ENCODE measurements around the gene GAMT.

DNA sequence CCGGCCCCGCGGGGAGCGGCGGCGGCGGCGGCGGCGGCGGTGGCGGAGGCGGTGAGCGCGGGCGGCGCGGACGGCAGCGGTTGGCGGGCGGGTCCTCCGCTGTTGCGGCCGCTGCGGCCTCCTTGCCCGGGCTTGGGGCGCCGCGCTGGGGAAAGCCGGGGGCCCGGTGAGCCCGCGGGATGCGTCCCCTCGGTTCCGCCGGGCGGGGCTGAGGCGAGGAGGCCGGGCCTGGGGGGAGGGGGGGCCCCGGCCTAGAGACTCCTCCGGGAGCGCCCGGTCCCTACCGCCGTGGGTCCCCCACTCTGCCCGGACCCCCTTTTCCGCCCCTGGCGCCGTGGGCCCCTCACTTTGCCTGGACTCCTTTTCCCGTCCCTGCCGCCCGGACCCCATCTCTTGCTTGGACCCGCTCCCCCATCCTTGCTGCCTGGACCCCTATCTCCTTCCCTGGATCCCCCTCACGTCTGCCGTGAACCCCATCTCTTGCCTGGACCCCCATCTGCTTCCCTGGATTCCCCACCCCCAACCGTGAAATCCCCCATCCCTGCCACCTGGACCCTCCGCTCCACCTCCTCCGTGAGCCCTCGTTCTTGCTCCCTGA, 46.3 kb downstream of the GAMT start:
- TF ChIP-seq ESRRA (CRISPR knock-in tag; IDR thresholded peaks at IDR 0.05; ENCODE audit: low read depth) = no peak
- TF ChIP-seq STAT5B (CRISPR knock-in tag; IDR thresholded peaks at IDR 0.05) = no peak
- no peak for TF ChIP-seq CREM (IDR thresholded peaks at IDR 0.05)
- no peak for TF ChIP-seq CREM (CRISPR knock-in tag; IDR thresholded peaks at IDR 0.05)
- TF ChIP-seq SMARCE1 (IDR thresholded peaks at IDR 0.05; ENCODE audit: borderline replicate concordance) = no peak
- TF ChIP-seq POLR2A (IDR thresholded peaks at IDR 0.05; ENCODE audit: insufficient read depth in 1 of 2, low read depth in 2 of 2, low read length in 2 of 2) = no peak
- TF ChIP-seq TSC22D2 (CRISPR knock-in tag; IDR thresholded peaks at IDR 0.05; ENCODE audit: borderline replicate concordance) = no peak
- TF ChIP-seq CTCF (CRISPR knock-in tag; IDR thresholded peaks at IDR 0.05) = no peak
- no peak for TF ChIP-seq FOSL2 (CRISPR knock-in tag; IDR thresholded peaks at IDR 0.05)
- no peak for TF ChIP-seq ZNF513 (CRISPR knock-in tag; conservative IDR thresholded peaks at IDR 0.05)

Data from HepG2 (cell line).